GM12891 (cell line): ENCODE measurements around the gene FRYL.

Source experiments
- POLR2A ChIP-seq: IDR thresholded peaks from 2 replicates; pipeline ENCODE4 v1.6.1; 2011; ENCODE audit warnings: low read depth, low read length, control low read depth
- POLR2AphosphoS5 ChIP-seq: IDR thresholded peaks from 2 replicates; pipeline ENCODE4 v1.6.1; 2011; ENCODE audit warnings: low read depth, low read length, control low read depth
- SPI1 ChIP-seq: IDR thresholded peaks from 2 replicates; pipeline ENCODE4 v1.6.1; 2011; ENCODE audit warnings: low read depth, low read length, control low read depth
- TAF1 ChIP-seq: IDR thresholded peaks from 2 replicates; pipeline ENCODE4 v1.6.1; 2011; ENCODE audit warnings: low read depth, low read length, control low read depth

DNA sequence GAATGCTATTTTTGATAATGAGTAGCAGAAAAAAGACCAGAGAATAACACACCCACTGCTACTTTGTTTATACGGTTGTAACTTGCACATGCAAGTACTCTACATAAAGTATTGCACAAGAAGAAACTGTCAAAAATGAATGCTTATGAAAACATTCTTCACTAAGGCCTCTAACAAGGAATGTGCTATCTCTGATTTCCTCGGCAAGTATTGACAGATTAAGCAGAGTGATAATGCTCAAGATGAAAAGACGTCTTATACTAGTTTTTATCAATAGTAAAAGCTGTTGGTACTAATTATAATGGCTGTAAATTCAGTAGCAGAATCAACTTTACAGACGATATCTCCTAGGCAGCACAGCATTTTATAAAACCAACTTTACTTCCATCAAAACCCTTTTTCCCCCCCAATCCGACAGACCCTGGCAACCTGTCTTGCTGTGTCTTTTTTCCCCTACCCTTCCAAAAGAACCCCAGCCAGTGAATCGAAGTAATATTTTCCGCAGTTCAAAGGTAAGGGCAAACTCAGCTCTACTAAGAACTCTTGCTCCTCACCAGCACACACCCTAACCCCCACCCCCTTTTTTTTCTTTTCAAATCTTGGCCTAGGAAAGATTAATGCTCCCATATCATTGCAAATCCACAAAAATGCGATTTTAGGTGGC lies 1.5 kb downstream of the FRYL start:
- no peak for TF ChIP-seq POLR2A
- TF ChIP-seq POLR2AphosphoS5: no peak
- no peak for TF ChIP-seq TAF1
- no peak for TF ChIP-seq SPI1
